IPS-18c (cell line): ENCODE measurements around the gene SCAND1.
"Not testable (repeated sequence)": the region's sequence is repeated elsewhere in the genome, so short reads cannot be mapped to it uniquely, and the experiment has no call there.

Experiments used
- H3K4me3 ChIP-seq: 2 replicates; pipeline ENCODE4 v1.7.0; 2013; ENCODE audit warnings: low read depth, mild to moderate bottlenecking, low read length, moderate library complexity; ENCODE audit not compliant: insufficient read depth
- H3K9me3 ChIP-seq: one replicate; pipeline ENCODE4 v1.6.1; 2013; ENCODE audit warnings: mild to moderate bottlenecking, low read length, moderate library complexity; ENCODE audit not compliant: control insufficient read depth, insufficient read depth

Gene SCAND1

DNA sequence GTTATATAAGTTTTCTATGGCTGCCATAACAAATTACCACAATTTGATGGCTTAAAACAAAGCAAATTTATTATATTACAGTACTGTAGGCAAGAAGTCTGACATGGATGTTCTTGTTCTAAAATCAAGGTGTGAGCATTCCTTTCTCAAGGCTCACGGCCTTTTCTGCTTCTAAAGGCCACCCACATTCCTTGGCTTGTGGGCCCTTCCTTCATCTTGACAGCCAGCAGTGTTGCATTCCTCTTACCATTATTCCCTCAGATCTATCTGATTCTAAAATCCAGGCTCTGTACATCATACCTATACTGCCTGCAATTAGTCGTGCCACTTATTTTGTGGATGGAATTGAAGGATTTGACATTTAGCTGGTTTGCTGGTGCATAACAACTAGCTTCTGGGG, 17.7 kb upstream of the SCAND1 start:
- Histone ChIP-seq H3K4me3 (no peak overlapping the region), H3K9me3 (no peaks in the 10 kb centered on the region)

DNA sequence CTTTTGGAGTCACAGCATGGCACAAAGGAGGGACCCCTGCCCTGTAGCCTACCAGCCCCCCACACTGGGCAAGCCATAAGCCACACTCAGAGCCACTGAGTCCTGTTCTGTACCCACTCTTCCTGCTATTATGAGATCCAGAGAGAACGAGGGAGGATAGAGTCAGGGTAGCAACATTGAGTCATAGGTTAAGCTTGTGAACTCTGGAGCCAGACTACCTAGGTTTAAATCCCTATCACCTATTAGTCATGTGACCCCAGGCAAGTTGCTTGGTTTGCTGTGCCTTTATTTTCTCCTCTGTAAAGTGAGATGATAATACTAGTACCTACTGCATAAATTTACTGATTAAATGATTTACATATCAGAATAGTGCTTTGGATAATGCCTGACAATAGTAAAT, 14.6 kb upstream of the SCAND1 start:
- H3K4me3 ChIP-seq = no peak overlapping the region
- peaks cover 2% of the 10 kb centered on the region for H3K9me3 ChIP-seq

DNA sequence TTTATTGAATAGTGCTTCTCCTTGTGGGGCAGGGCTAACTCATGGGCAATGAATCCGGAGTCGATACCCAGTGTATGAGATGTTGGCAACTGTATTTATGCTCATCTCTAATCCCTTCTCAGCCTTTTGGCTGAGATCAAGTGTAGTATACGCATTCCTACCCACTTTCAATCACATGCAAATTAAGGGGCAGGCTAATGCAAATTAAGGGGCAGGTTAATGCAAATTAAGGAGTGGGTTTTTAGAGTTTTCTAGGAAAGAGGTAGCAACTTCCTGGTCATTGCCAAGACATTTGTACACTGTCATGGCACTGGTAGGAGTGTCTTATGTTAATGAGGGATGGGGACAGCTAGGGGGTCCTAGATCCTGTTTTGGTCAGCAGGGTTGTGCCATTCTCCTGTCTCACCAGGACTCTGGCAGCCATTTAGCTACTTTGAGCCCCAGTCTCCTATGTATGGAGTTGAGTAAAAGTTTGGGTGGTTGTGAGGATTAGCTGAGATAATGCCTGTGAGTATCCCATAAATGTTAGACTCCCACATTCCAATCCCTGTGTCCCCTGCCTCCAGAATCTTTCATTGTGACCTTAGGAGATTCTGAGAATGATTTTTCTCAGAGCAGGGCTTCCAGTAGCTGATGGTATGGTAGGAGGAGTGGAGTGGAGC, 13.8 kb upstream of the SCAND1 start, which contains the start of gene CNBD2:
Gene CNBD2 (plus strand): TSS at position 612 of the 662 bp plus-strand sequence. CDS start 173 bp downstream, outside the sequence.
- Histone ChIP-seq H3K4me3 (no peak within 1 kb of the TSS), H3K9me3 (peaks cover 2% of the 10 kb centered on the region)

DNA sequence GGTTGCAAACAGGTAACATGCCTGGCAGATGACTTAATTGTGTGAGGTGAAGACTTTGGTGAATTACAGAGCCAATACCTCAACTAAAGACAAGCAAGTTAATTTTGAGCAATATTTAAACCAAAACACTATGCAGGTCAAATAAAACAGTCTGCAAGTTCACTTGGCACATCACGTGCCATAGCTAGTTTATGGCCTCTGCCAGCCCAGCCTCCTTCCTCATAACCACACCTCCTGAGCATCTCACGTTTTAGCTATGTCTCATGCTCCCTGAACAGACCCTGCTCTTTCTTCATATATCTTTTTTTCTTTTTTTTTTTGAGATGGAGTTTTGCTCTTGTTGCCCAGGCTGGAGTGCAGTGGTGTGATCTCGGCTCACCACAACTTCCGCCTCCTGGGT, 9.6 kb upstream of the SCAND1 start:
- H3K9me3 ChIP-seq = peaks cover 2% of the 10 kb centered on the region
- no peak overlapping the region for H3K4me3 ChIP-seq

DNA sequence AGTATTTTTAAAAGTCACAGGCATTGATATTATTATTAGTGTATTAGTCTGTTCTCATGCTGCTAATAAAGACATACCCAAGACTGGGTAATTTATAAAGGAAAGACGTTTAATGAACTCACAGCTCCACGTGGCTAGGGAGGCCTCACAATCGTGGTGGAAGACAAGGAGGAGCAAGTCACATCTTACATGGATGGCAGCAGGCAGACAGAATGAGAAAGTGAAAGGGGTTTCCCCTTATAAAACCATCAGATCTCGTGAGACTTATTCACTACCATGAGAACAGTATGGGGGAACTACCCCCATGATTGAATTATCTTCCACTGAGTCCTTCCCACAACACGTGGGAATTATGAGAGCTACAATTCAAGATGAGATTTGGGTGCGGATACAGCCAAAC, 5.0 kb upstream of the SCAND1 start:
- H3K4me3 ChIP-seq, H3K9me3 ChIP-seq: not testable (repeated sequence)

DNA sequence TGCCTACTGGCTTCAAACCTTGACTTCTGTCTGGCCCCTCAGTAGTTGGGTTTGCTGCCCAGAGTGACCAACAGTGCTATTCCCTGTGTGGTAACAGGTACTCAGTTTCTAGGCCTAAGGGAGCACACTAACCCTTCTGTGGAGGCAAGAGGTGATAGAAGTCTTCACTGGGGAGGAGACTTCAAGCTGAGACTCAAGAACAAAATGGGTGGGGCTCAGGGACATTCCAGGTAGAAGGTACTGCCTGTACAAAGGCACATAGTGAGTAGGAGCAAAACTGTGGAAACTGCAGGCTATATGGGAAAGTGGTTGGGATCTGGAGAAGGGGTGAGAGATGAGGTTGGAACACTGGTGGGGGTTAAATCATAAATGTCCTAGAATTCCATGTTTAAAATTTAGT, 2.3 kb upstream of the SCAND1 start:
- Histone ChIP-seq H3K9me3 (no peaks in the 10 kb centered on the region), H3K4me3 (no peak overlapping the region)

DNA sequence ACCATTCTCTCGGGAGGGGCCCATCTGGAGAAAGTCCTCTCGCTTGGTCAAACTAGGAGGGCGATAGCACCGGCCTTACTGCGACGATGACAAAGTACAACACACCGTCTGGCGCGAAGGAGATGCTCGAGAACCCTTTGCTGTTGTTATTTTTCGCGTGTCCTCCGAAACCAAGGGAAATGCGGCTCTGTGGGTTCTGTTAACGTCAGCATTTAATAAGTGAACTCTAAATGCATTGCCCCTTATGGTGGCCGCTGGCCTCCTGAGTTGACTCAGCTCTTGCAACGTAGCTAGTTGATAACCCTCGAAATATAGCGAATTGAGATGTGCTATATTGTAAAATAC, 577 bp upstream of the SCAND1 start:
- Histone ChIP-seq H3K9me3 (no peaks in the 10 kb centered on the region), H3K4me3 (peak overlapping the region; percentile 99)

DNA sequence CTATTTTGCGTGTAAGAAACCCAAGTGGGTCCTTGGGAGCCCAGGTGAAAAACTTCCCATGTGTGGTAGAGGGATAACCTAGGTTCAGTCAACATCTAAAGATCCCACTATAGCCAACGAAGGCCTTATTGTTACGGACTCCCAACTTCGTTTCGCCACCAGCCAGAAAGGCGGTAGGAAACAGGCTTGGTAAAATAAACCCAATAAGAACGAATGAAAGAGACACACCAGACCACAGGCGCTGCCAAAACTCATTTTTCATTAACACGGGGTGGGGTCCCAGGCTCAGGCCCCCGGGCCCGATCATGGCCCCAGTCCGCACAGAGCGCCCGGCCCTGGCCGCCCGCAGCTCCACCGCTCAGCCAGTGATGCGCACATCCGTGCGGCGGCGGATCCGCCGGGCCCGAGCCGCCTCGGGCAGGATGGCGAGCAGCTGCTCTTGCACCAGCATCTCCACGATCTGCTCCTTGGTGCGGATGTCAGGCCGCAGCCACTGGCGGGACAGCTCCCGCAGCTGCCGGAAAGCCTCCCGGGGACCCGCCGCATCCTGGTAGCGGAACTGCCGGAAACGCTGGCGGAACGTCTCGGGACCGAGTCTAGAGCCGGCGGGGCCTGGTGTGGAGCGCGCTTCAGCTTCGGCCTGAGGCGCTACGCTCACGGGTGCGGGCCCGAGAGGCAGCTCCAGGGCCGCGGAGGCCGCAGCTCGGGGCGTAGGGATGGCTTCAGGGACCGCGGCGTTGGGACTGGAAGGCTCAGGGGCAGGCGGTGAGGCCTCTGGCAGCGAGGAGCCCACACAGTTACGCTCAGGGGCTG, 709 bp downstream of the SCAND1 start:
- H3K4me3 ChIP-seq = peak overlapping the region; percentile 99

DNA sequence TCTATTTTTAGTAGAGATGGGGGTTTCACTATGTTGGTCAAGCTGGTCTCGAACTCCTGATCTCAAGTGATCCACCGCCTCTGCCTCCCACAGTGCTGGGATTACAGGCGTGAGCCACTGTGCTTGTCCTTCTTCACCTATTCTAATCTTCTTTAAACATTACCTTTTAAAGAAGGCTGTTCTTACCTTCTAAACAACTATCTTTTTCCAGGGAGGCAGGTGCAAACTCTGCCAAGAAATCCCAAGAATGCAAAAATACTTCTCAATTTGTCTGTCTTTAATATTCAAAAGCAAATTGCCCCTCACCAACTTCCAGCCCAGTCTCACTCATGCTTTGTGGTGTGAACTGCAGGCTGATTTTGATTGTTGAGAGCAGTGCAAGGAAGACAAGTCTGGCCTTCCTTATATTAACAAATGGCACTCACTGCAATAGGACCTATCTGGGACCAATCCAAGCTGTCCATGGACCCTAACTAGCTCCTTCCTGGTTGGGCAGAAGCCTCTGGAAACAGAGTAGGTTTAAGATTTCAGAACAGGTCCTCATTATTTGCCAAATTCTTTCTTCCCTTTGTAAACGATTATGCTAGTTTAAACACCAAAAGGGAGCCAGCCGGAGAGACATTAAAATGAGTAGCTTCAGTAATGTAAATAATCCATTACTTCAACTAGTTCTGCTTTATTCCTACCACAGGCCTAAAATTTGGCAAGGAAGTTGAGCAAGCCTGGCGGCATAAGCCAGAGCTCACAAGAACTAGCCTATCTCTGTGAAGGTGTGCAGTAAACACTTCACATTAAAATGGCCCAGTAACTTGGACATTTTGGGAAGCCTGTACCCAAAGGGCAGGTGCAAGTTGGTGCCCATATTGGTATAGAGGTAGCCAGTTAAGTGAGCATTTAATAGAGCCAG, 1.6 kb downstream of the SCAND1 start:
- no peaks in the 10 kb centered on the region for H3K9me3 ChIP-seq
- peak overlapping the region; percentile 99 for H3K4me3 ChIP-seq

More for the DNA sequence above, 709 bp downstream of the SCAND1 start:
- H3K9me3 ChIP-seq = no peaks in the 10 kb centered on the region

DNA sequence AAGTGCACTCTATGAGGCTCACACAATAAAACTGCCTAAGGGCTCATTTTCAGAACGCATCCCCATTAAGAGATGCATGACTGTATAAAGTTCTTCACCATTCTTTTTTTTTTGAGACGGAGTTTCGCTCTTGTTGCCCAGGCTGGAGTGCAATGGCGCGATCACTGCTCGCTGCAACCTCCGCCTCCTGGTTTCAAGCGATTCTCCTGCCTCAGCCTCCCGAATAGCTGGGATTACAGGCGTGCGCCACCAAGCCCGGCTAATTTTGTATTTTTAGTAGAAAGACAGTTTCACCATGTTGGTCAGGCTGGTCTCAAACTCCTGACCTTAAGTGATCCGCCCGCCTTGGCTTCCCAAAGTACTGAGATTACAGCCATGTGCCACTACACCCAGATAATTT, 2.2 kb downstream of the SCAND1 start:
- not testable (repeated sequence) for H3K9me3 ChIP-seq, H3K4me3 ChIP-seq

DNA sequence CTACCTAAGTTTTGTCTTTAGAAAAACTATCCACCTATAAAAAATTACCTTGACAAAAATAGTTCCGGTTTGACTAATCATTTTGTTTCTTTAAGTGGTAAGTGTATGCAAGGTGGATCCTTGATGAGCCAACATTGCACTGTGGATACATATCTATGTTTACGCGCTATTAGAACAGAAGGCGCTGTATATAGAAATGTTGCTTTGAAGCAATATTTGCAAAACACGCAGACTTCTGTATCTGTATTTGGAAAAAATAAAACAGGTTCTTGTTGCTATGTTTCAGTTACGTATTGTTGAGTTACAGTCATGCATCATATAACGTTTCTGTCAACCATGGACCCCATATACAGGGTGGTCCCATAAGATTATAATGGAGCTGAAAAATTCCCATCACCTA, 4.2 kb downstream of the SCAND1 start:
- Histone ChIP-seq H3K4me3 (no peak overlapping the region), H3K9me3 (no peaks in the 10 kb centered on the region)

DNA sequence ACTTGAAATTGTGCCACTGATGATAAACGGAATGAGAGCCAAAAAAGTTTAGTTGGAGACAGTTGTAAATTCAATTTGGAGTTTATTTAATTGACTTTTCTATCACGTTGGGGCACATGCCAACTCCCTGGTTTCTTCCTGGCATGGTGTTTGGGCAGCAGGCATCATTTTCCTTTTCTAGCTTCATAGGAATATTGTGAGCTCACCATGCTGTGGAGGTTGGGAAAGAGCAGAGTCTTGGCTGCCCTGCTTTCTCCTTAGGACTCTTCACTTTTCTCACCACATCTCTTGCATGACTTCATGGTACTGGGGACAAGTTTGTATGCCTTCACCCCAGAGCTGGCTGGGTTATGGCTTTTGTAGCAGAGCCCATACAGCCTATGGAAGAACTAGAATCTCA, 6.4 kb downstream of the SCAND1 start:
- Histone ChIP-seq H3K4me3 (no peak overlapping the region), H3K9me3 (no peaks in the 10 kb centered on the region)

DNA sequence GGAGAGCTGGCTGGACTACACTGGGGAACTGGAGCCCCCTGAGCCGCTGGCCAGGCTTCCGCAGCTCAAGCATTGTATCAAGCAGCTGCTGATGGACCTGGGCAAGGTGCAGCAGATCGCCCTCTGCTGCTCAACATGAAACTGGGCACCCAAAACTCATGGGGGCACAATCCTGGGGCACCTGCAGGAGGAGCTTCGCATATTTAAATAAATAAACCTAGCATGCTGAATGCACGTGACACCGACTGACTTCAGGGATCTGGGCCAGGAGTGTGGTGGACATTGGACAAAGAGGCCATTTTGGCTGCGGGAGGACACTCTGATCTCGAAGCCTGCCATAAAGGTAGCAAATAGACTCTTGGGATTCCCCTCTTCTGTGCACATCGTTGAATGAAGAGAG, 6.8 kb downstream of the SCAND1 start:
- no peak overlapping the region for H3K4me3 ChIP-seq
- no peaks in the 10 kb centered on the region for H3K9me3 ChIP-seq

DNA sequence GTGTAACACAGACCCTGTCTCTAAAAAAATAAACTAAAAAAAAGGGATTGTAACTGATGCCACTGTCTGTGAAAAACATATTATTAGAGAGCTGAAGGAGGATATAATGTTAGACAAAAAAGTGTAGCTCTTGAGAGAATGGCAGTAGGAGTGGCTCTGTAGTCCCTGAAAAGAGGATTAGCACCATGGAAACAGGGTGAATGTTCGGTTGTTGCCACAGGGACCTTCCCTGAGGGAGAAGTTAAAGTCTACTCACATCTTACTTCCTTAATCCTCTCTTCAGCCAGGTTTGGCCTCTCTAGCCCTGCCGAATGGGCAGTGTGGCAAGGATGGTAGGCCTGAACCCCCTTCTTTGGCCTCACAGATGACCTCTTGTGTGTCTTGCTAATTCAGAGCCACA, 12.1 kb downstream of the SCAND1 start:
- H3K4me3 ChIP-seq = no peak overlapping the region
- no peaks in the 10 kb centered on the region for H3K9me3 ChIP-seq

DNA sequence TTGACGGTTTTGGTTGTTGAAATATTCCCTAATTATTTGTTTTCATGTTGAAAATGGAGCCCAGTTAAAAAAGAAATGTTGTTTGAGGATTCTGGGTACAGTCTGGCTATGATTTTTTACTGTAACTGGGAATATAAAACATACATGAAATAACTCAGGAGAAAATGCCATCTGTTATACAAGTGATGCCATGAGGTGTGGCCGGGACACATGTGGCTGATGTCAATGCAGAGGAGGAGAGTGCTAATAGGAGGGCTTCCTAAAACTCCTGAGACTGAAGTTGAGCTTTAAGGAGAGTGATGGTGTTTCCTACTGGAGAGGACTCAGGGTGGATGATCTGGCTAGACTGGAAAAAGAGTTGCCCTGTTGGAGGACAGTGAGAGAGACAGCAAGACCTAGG, 12.7 kb downstream of the SCAND1 start:
- H3K4me3 ChIP-seq = no peak overlapping the region
- no peaks in the 10 kb centered on the region for H3K9me3 ChIP-seq

DNA sequence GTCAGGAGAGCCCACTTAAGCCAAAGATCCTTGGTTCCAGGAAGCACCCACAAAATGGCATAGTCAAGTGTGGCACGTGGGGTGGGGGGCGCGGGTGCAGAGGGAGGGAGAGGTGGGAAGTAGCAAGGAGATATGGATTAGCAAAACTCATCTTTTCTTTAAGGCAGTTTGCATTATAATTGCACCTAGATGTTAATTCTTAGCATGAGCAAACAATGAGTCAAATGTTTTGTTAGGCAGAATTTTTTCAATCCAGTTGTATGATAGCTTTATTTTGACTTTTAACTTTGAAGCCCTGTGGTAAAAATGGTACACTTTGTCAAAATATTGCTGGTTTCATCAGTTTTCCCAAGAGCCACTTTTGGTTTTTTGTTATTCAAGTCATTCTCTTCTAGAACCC, 15.0 kb downstream of the SCAND1 start:
- no peaks in the 10 kb centered on the region for H3K9me3 ChIP-seq
- no peak overlapping the region for H3K4me3 ChIP-seq

DNA sequence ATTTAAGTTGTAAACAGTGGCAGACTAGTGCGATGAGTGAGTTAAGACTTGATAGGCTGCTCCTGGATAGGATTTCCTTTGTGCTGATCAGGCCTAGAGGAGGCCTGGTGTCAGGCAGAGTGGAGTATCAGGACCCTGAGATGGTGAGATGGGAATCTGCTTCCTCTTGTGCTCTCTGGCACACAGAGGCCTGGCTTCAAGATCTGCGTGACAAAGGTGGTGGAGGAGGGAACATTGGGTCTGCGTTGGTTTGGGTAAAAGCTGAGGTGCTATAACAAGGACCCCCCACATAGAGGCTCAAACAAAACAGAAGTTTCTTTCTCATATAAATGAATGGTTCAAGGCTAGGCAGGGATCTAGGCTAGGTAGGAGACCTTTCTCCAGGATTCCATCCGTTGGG, 20.3 kb downstream of the SCAND1 start:
- H3K9me3 ChIP-seq = no peaks in the 10 kb centered on the region
- no peak overlapping the region for H3K4me3 ChIP-seq

DNA sequence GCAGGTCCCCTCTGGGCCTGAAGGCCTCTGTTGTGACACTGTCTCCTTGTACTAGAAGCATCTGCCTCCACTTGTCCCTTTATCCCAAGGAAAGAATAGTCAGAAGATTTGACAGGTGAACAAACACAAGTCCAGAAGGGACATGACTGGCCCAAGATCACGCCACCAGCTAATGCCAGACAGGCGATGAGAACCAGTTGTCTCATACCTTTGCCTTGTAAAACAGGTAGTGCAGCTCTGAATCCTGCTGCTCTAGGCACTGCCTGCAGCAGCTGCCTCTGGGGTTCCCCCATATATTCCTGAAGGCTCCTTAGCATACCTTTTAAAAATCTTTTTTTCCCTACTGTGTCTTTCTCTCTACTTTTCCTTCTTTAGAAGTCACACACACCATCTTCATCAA, 25.0 kb downstream of the SCAND1 start:
- Histone ChIP-seq H3K9me3 (no peaks in the 10 kb centered on the region), H3K4me3 (no peak overlapping the region)
